ENCODE results near the gene SLC13A2. TPM values are rescaled to one million over a fixed set of nuclear protein-coding genes. Genes with fewer than 3 reads are reported as not detected.

The SLC13A2 gene
- total and polyA plus RNA-seq, 9 of the 15 experiments (the other 6 are each of a cell fraction or from before 2014, with no cell fraction given), result 0.13 TPM; not detected in 8

DNA sequence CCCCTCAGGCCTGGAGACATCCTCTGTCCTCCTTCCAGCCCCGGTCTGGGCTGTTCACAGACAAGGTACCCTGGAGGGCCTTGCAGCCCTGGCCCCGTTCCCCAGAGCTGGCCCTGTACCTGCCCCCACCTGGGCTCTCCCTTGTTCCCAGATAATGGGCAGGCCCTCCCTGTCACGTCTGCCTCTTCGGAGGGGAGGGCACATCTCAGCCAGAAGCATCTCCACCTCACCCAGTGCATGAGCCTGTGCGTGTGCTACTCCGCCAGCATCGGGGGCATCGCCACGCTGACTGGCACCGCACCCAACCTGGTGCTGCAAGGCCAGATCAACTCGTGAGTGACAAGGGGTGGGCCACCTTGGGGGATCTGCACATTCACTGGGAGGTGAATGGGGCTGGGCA is 17.8 kb downstream of the SLC13A2 start:
- Histone ChIP-seq H3K9me3 (replicated peaks; ENCODE audit: control insufficient read depth, insufficient read depth, low read depth, low read length) (no peaks in the 10 kb centered on the region), H3K79me2 (ENCODE audit: control insufficient read depth, insufficient read depth, low read length) (no peaks in the 10 kb centered on the region), H3K4me3 (no peak overlapping the region), H3K9ac (ENCODE audit: insufficient read depth in 1 of 2, low read depth in 2 of 2, low read length in 2 of 2) (0 out of 4 replicates have a peak overlapping the region, but pooled peaks of 1 of the 2 experiments have one; percentile 28), H4K20me1 (replicated peaks; ENCODE audit: control insufficient read depth, insufficient read depth, low read length) (peaks cover 13% of the 10 kb centered on the region; the same call in 1 of the 2 replicates), H3K9me1 (ENCODE audit: control insufficient read depth, insufficient read depth, low read length) (no peaks in the 10 kb centered on the region), H3K27ac (ENCODE audit: extremely low read depth, low read depth, low read length) (no peak overlapping the region), H3K4me1 (replicated peaks in 1 of 2; ENCODE audit: control insufficient read depth in 2 of 2, insufficient read depth in 2 of 2, low read length in 2 of 2) (peaks cover 0 to 1% of the 10 kb centered on the region in 2 experiments; a peak in 1 of 5 replicates), H2AFZ (ENCODE audit: low read depth, low read length) (no peak overlapping the region), H3K27me3 (ENCODE audit: control insufficient read depth in 2 of 2, insufficient read depth in 2 of 2, low read length in 2 of 2) (peaks cover 6 to 60% of the 10 kb centered on the region in 2 experiments; a peak in 3 of 5 replicates), H3K36me3 (ENCODE audit: control insufficient read depth, insufficient read depth, low read length) (no peaks in the 10 kb centered on the region), H3K4me2 (ENCODE audit: insufficient read depth, low read length) (no peak overlapping the region)
- no TSS peak for BruUV-seq (replicated peaks)
- ChIA-PET POLR2A (interaction anchor here (1.0 kb wide), 1 partner anchor 25 kb away, joined by 4 read pairs; no protein-coding TSS in a partner anchor), CTCF (ENCODE audit: low intra/inter-chr PET ratio) (no interaction called here)
- FAIRE-seq (no peak), ATAC-seq (no peak), DNase-seq (ENCODE audit: extremely low read depth in 1 of 4, low spot score in 3 of 4) (no peak)
- in situ Hi-C loops (cut with MboI), result no loop called here
- WGBS (ENCODE audit: insufficient coverage, low coverage, missing lambda C conversion rate), result 15% methylated on average over 8 of the region's 11 CpGs
- TF ChIP-seq NCOA2 (IDR thresholded peaks at IDR 0.05; ENCODE audit: partially characterized antibody in 2 of 2) (no peak), POLR2A (conservative IDR thresholded peaks at IDR 0.05) (no peak), THAP12 (CRISPR knock-in tag; IDR thresholded peaks at IDR 0.05) (no peak), ZNF280A (IDR thresholded peaks at IDR 0.05; ENCODE audit: low read depth, partially characterized antibody) (no peak), MEIS2 (IDR thresholded peaks at IDR 0.05; ENCODE audit: partially characterized antibody) (no peak), NCOA6 (IDR thresholded peaks at IDR 0.05) (no peak), HMGN3 (IDR thresholded peaks at IDR 0.05; ENCODE audit: borderline replicate concordance, extremely low read depth, insufficient read length, low read depth, low read length) (no peak)
- intact Hi-C loops (cut with micrococcal nuclease), result no loop called here
